A673 (cell line): ENCODE measurements around the gene ETV6. TPM values are rescaled to one million over a fixed set of nuclear protein-coding genes. Genes with fewer than 3 reads are reported as not detected.
A peak's percentile ranks its signal among the peaks of the same experiment; 100 is the strongest.

Experiments
- BruUV-seq: library from RNA; stranded (reverse); fragments of 400-500 nt; replicated peaks from 2 replicates; lab custom pipeline; 2021; lab: Mats Ljungman, UMichigan
- CTCF ChIA-PET: fragments of 300-600 bp; sonication (Branson Sonifier 250); formaldehyde crosslinking; loops from one replicate; lab custom pipeline; 2022; ENCODE audit warnings: antibody characterized with exemption; lab: Charles Lee
- POLR2A ChIA-PET: fragments of 300-600 bp; sonication (Branson Sonifier 250); formaldehyde crosslinking; loops from one replicate; lab custom pipeline; 2022; ENCODE audit warnings: antibody characterized with exemption; ENCODE audit not compliant: low non-redundant PET; lab: Charles Lee
- DNase-seq: peaks from one replicate; pipeline ENCODE4 v3.0.0-alpha.2; 2015; ENCODE audit warnings: low spot score
- H3K27ac ChIP-seq: fragments of 200-600 bp; sonication (generic); 2 replicates; pipeline ENCODE4 v1.5.1; 2016; ENCODE audit warnings: mixed run types, low read depth, mild to moderate bottlenecking, mixed read lengths, antibody characterized with exemption, low read length; ENCODE audit not compliant: poor library complexity, severe bottlenecking
- H3K27me3 ChIP-seq: fragments of 200-600 bp; sonication (generic); replicated peaks from 2 replicates; pipeline ENCODE4 v1.6.1; 2017; ENCODE audit warnings: mixed run types, low read depth, mild to moderate bottlenecking, mixed read lengths, antibody characterized with exemption, low read length; ENCODE audit not compliant: insufficient read depth, poor library complexity
- H3K36me3 ChIP-seq: fragments of 200-600 bp; sonication (generic); 2 replicates; pipeline ENCODE4 v1.6.1; 2016; ENCODE audit warnings: mixed run types, mild to moderate bottlenecking, mixed read lengths, antibody characterized with exemption, low read length; ENCODE audit not compliant: insufficient read depth, poor library complexity, severe bottlenecking
- H3K4me1 ChIP-seq: fragments of 200-600 bp; sonication (generic); 2 replicates; pipeline ENCODE4 v1.6.1; 2017; ENCODE audit warnings: mixed run types, mild to moderate bottlenecking, mixed read lengths, antibody characterized with exemption, low read length; ENCODE audit not compliant: insufficient read depth, poor library complexity, severe bottlenecking
- H3K4me3 ChIP-seq: fragments of 200-600 bp; sonication (generic); 2 replicates; pipeline ENCODE4 v1.5.1; 2016; ENCODE audit warnings: low read depth, mixed run types, mild to moderate bottlenecking, mixed read lengths, low read length; ENCODE audit not compliant: poor library complexity, severe bottlenecking
- H3K9me3 ChIP-seq: fragments of 200-600 bp; sonication (generic); 2 replicates; pipeline ENCODE4 v1.6.1; 2016; ENCODE audit warnings: mixed run types, low read depth, mild to moderate bottlenecking, mixed read lengths, antibody characterized with exemption, low read length; ENCODE audit not compliant: poor library complexity, severe bottlenecking
- EZH2 ChIP-seq: fragments of 200-600 bp; sonication (generic); IDR thresholded peaks from 2 replicates; pipeline ENCODE4 v1.6.1; 2017; ENCODE audit warnings: borderline replicate concordance, low read depth, mild to moderate bottlenecking, mixed read lengths, antibody characterized with exemption, low read length; ENCODE audit not compliant: poor library complexity, severe bottlenecking
- intact Hi-C: fragments of 100-400 bp; cut with micrococcal nuclease; formaldehyde crosslinking; loops from one replicate; pipeline ENCODE4 v1.10.0; 2022; ENCODE audit not compliant: unreplicated experiment
- total RNA-seq: library from RNA; stranded (reverse); gene quantifications from 2 replicates; pipeline ENCODE4 v1.2.3, GENCODE V29; 2021
- TF ChIP-seq, protein P1 (sequence below): fragments of 300-800, 200-600 bp; sonication (generic); conservative IDR thresholded peaks from 2 replicates; pipeline ENCODE4 v1.5.1; 2017; ENCODE audit warnings: low read depth, mild to moderate bottlenecking, antibody characterized with exemption, low read length, moderate library complexity, mixed read lengths

Gene ETV6
- total RNA-seq, 1 experiment from 2014 or later: 32.4 TPM

DNA sequence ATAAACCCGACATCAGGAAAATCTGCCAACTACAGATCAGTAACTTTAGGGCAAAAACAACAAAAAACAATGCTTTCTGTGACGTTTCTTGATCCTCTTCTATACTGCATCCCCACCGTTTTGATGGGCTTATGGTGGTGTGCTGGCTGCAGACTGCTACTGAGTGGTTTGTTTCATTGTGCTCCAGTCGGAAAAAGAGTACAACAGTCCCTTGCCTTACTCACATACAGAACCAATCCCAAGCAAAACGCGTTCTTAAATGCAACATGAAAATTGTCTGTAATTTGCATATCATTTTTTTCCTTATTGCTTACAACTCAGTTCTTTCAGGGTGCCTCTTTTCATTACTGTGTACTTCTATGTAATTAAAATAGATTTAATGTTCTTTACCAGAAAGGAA lies 2.3 kb downstream of the ETV6 start:
- no TSS peak for BruUV-seq
- H3K4me3 ChIP-seq: peak overlapping the region; percentile 80
- CTCF ChIA-PET: no interaction called here
- intact Hi-C loops: loop anchor here (5.0 to 10.0 kb wide), 6 partner anchors 66 to 366 kb away; no protein-coding TSS in a partner anchor
- peak; percentile 30 for DNase-seq
- H3K4me1 ChIP-seq: peaks cover 30% of the 10 kb centered on the region
- H3K27ac ChIP-seq: peak overlapping the region; percentile 51
- H3K36me3 ChIP-seq: no peaks in the 10 kb centered on the region
- no peaks in the 10 kb centered on the region for H3K27me3 ChIP-seq
- POLR2A ChIA-PET: no interaction called here
- TF ChIP-seq, protein P1, sequence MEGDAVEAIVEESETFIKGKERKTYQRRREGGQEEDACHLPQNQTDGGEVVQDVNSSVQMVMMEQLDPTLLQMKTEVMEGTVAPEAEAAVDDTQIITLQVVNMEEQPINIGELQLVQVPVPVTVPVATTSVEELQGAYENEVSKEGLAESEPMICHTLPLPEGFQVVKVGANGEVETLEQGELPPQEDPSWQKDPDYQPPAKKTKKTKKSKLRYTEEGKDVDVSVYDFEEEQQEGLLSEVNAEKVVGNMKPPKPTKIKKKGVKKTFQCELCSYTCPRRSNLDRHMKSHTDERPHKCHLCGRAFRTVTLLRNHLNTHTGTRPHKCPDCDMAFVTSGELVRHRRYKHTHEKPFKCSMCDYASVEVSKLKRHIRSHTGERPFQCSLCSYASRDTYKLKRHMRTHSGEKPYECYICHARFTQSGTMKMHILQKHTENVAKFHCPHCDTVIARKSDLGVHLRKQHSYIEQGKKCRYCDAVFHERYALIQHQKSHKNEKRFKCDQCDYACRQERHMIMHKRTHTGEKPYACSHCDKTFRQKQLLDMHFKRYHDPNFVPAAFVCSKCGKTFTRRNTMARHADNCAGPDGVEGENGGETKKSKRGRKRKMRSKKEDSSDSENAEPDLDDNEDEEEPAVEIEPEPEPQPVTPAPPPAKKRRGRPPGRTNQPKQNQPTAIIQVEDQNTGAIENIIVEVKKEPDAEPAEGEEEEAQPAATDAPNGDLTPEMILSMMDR: no peak
- no peak for TF ChIP-seq EZH2
- no peaks in the 10 kb centered on the region for H3K9me3 ChIP-seq

DNA sequence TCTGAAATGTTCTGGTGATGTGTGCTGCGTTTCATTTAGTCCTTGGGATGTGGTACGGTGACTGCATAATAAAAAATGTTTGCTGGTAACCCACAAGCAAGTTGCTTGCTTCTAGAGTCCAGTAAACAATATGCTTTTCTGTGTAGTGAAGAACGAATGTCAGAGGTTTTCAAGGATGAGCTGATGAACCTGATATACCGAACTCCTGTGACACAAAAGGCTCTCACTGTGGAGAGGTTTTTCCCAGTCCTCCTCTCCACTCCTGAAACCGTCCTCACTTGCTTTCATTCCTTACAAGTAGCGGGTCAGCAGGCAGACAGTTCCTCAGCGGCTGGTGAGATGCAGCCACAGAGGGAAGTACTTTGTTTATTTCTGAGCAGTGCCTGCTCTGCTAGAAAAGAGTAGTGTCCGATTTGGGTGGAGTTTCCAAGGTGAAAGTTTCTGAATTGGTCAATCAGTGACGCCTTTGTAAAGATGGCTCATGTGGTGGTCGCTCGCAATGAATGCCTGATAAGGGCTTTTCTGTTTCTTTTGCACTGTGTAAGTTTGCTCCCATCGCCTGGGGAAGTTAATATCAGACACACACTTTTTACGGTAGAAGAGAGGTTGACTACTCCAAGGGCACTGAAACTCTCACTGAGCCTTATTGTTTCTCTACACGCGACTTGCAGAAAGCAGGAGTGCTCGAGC lies 3.0 kb downstream of the ETV6 start:
- TF ChIP-seq EZH2: no peak
- TF ChIP-seq, protein P1: no peak
- POLR2A ChIA-PET: no interaction called here
- intact Hi-C loops: loop anchor here (5.0 to 10.0 kb wide), 6 partner anchors 65 to 365 kb away; no protein-coding TSS in a partner anchor
- Histone ChIP-seq H3K36me3 (no peaks in the 10 kb centered on the region), H3K4me1 (peaks cover 37% of the 10 kb centered on the region), H3K4me3 (peak overlapping the region; percentile 80), H3K27ac (peak overlapping the region; percentile 51), H3K9me3 (no peaks in the 10 kb centered on the region), H3K27me3 (no peaks in the 10 kb centered on the region)
- no TSS peak for BruUV-seq
- no peak for DNase-seq
- CTCF ChIA-PET: no interaction called here

DNA sequence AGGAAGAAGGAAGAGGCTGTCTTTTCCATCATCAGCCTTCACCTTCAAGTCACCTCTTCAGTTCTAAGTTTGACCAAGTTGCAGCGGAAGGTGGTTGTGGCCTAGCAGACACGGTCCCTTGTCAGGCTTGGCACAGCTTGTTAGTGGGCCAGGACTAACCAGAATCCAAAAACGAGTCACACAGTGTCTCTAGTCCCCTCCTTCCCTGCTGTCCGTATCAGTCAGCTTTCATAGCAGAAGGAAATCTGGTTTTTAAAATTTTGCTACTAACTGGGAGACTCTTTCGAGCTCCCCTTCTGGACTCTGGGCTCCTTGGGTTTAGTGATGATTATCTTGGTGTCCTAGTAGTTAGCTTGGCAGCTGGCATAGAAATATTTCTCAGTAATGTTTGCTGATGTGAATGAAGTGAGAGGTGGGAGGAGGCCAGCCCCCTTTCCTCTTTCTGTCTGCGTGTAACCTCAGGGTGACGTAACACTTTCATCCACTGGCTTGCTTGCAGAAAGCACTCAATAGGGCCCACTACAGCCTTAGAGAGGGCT lies 3.8 kb downstream of the ETV6 start:
- no peak for DNase-seq
- intact Hi-C loops: loop anchor here (5.0 to 10.0 kb wide), 6 partner anchors 64 to 364 kb away; no protein-coding TSS in a partner anchor
- Histone ChIP-seq H3K27me3 (no peaks in the 10 kb centered on the region), H3K4me1 (peaks cover 35% of the 10 kb centered on the region), H3K4me3 (peak overlapping the region; percentile 80), H3K36me3 (no peaks in the 10 kb centered on the region), H3K27ac (peak overlapping the region; percentile 51), H3K9me3 (no peaks in the 10 kb centered on the region)
- CTCF ChIA-PET: no interaction called here
- POLR2A ChIA-PET: no interaction called here
- TF ChIP-seq EZH2: no peak
- TF ChIP-seq, protein P1: no peak
- no TSS peak for BruUV-seq
